Naive thymus-derived CD4-positive, alpha-beta T cell (primary cell): Measurements from ENCODE around the gene SMAD5. TPM values are rescaled to one million over a fixed set of nuclear protein-coding genes. Genes with fewer than 3 reads are reported as not detected.
A peak's percentile ranks its signal among the peaks of the same experiment; 100 is the strongest.

ENCODE experiments used
- ATAC-seq: fragments of 150-1000 bp; cut with Tn5 transposase; 2 replicates; pipeline ENCODE4 v1.10.0; 2021; ENCODE audit warnings: mild to moderate bottlenecking, moderate library complexity
- CTCF ChIA-PET: fragments of 350-600 bp; sonication (Branson Sonifier 250); formaldehyde crosslinking; loops from one replicate; lab custom pipeline; 2021; ENCODE audit warnings: antibody characterized with exemption; lab: Charles Lee
- POLR2A ChIA-PET: fragments of 350-600 bp; sonication (Branson Sonifier 250); formaldehyde crosslinking; loops from one replicate; lab custom pipeline; 2021; ENCODE audit warnings: antibody characterized with exemption, inconsistent platforms; lab: Charles Lee
- DNase-seq, 9 donors: peaks; one replicate each; pipeline versions ENCODE4 v3.0.0 to v3.0.0-alpha.2; 2020 to 2022; ENCODE audit warnings: mixed read lengths in 1 of 9
- H3K27ac ChIP-seq: one replicate; pipeline ENCODE4 v1.7.0; 2013; ENCODE audit warnings: mild to moderate bottlenecking, low read depth, low read length, moderate library complexity
- H3K27me3 ChIP-seq, 2 donors: one replicate each; pipeline ENCODE4 v1.7.0; 2013; ENCODE audit warnings: low read length in 2 of 2, mild to moderate bottlenecking in 2 of 2, moderate library complexity in 2 of 2; ENCODE audit not compliant: control insufficient read depth in 2 of 2, insufficient read depth in 2 of 2
- H3K36me3 ChIP-seq, 3 experiments: 1 replicate in 2 of 3; 2 replicates in 1 of 3; pipeline ENCODE4 v1.7.0; 2013; ENCODE audit warnings: low read length in 3 of 3, mild to moderate bottlenecking in 3 of 3, moderate library complexity in 1 of 3; ENCODE audit not compliant: insufficient read depth in 3 of 3, control insufficient read depth in 2 of 3
- H3K4me1 ChIP-seq, 2 donors: one replicate each; pipeline ENCODE4 v1.7.0; 2013; ENCODE audit warnings: low read length in 2 of 2, mild to moderate bottlenecking in 2 of 2, moderate library complexity in 1 of 2; ENCODE audit not compliant: control insufficient read depth in 2 of 2, insufficient read depth in 2 of 2
- H3K4me3 ChIP-seq: 2 replicates; pipeline ENCODE4 v1.7.0; 2013; ENCODE audit warnings: mild to moderate bottlenecking, low read length
- H3K9me3 ChIP-seq, 3 experiments: 1 replicate in 2 of 3; 2 replicates in 1 of 3; pipeline ENCODE4 v1.7.0; 2013; ENCODE audit warnings: low read length in 3 of 3; ENCODE audit not compliant: control insufficient read depth in 2 of 3
- H3K27ac Mint-ChIP-seq, 9 donors: one replicate each; pipeline ENCODE4 v1.8.0; 2020 to 2022; ENCODE audit warnings: mixed read lengths in 9 of 9, mild to moderate bottlenecking in 8 of 9, moderate library complexity in 5 of 9, inconsistent platforms in 2 of 9
- H3K27me3 Mint-ChIP-seq, 5 donors: one replicate each; pipeline ENCODE4 v1.8.0; 2021 to 2022; ENCODE audit warnings: mixed read lengths in 5 of 5, mild to moderate bottlenecking in 1 of 5
- H3K36me3 Mint-ChIP-seq, 5 donors: one replicate each; pipeline ENCODE4 v1.8.0; 2020 to 2022; ENCODE audit warnings: mixed read lengths in 5 of 5, mild to moderate bottlenecking in 3 of 5, inconsistent platforms in 1 of 5
- H3K4me1 Mint-ChIP-seq, 7 donors: one replicate each; pipeline ENCODE4 v1.8.0; 2020 to 2022; ENCODE audit warnings: mixed read lengths in 7 of 7, mild to moderate bottlenecking in 3 of 7, inconsistent platforms in 1 of 7
- H3K4me3 Mint-ChIP-seq, 10 donors: one replicate each; pipeline ENCODE4 v1.8.0; 2020 to 2022; ENCODE audit warnings: mild to moderate bottlenecking in 10 of 10, mixed read lengths in 10 of 10, moderate library complexity in 6 of 10, inconsistent platforms in 2 of 10
- H3K9me3 Mint-ChIP-seq, 11 donors: one replicate each; pipeline ENCODE4 v1.8.0; 2020 to 2022; ENCODE audit warnings: mixed read lengths in 11 of 11, mild to moderate bottlenecking in 4 of 11, inconsistent platforms in 1 of 11, moderate library complexity in 1 of 11
- intact Hi-C, 2 donors: fragments of 100-400 bp; cut with micrococcal nuclease; formaldehyde crosslinking; loops; one replicate each; pipeline ENCODE4 v1.15.1; 2023
- polyA plus RNA-seq, 2 donors: library from polyadenylated mRNA; unstranded; fragments of 300-500 nt; fragmentation: Illumina TruSeq; gene quantifications; one replicate each; pipeline ENCODE4 v1.2.3, GENCODE V29; 2021
- total RNA-seq, 6 experiments: library from RNA in 5 of 6; stranded (reverse) in 5 of 6; gene quantifications; 1 replicate in 5 of 6; 2 replicates in 1 of 6; pipeline ENCODE4 v1.2.3 and lab custom pipeline; 2021 to 2026

The SMAD5 gene
- total and polyA plus RNA-seq, 7 experiments from 2014 or later, result 1.8 to 17.6 (median 7.2) TPM

DNA sequence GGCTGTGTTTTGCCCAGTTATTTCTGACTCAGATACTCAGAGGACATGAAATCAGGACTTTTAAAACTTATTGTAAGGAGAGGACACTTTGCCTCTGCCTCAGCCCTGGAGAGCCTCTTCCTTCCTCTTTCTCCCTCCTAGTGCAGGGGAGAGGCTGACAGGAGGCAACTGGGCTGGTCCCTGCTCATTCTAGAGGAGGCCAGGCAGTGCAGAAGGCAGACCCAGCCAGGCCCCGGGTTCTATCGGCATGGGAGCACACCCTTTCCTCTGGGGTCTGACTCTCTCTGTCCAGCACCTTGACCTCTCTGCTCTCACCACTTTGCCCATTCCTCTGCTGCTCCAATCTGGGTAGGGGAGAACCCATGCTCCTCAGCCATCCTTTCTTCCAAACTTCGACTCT lies 76.3 kb downstream of the SMAD5 start:
- H3K36me3 Mint-ChIP-seq, result no peaks in the 10 kb centered on the region
- H3K36me3 ChIP-seq, result no peaks in the 10 kb centered on the region
- H3K27ac Mint-ChIP-seq, result no peak overlapping the region
- H3K4me1 ChIP-seq, result no peaks in the 10 kb centered on the region
- peaks cover 0 to 5% (median 0%) of the 10 kb centered on the region in 11 donors for H3K9me3 Mint-ChIP-seq
- H3K27ac ChIP-seq, result no peak overlapping the region
- peaks cover 5 to 32% (median 16%) of the 10 kb centered on the region in 5 donors for H3K27me3 Mint-ChIP-seq
- no peaks in the 10 kb centered on the region for H3K9me3 ChIP-seq
- no peaks in the 10 kb centered on the region for H3K4me1 Mint-ChIP-seq
- H3K4me3 ChIP-seq, result no peak overlapping the region
- ChIA-PET CTCF (no interaction called here), POLR2A (no interaction called here)
- intact Hi-C loops, result no loop called here
- no peaks in the 10 kb centered on the region for H3K27me3 ChIP-seq
- H3K4me3 Mint-ChIP-seq, result no peak overlapping the region
- ATAC-seq, result no peak
- no peak for DNase-seq

DNA sequence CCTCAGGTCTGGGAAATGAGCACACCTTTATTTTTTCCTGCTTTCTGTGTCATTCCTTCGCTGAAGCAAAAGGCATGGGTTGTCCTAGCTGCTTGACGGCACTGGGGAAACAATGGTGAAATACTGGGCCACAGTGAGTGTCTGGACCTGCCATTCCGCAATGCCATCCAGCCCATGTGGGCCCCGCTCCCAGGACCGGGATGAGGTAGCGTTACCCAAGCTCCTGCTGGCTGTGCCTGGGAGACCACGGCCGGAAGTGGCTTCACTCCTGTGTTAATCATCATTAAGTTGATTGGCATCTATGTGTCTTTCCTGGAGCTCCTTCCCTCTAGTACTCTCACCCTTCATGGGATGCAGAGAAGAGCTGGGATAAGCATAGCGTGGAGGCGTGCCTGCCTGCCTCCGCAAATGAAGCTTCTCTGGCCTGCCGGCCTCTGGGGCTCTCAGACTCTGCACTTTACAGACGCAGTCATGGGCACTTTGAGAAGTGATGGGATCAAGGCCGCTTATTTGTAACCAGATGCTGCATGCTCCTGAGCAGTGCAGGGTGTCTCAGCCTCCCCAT lies 76.8 kb downstream of the SMAD5 start:
- no peaks in the 10 kb centered on the region for H3K36me3 ChIP-seq
- ChIA-PET CTCF (no interaction called here), POLR2A (no interaction called here)
- no peak overlapping the region for H3K4me3 ChIP-seq
- peaks cover 0 to 3% (median 0%) of the 10 kb centered on the region in 11 donors for H3K9me3 Mint-ChIP-seq
- H3K27ac Mint-ChIP-seq, result no peak overlapping the region
- no peaks in the 10 kb centered on the region for H3K4me1 ChIP-seq
- no peaks in the 10 kb centered on the region for H3K27me3 ChIP-seq
- no peak overlapping the region for H3K27ac ChIP-seq
- no peaks in the 10 kb centered on the region for H3K36me3 Mint-ChIP-seq
- H3K4me3 Mint-ChIP-seq, result no peak overlapping the region
- H3K27me3 Mint-ChIP-seq, result peaks cover 2 to 32% (median 17%) of the 10 kb centered on the region in 5 donors
- no peaks in the 10 kb centered on the region for H3K4me1 Mint-ChIP-seq
- DNase-seq (no peak), ATAC-seq (no peak)
- intact Hi-C loops, result no loop called here
- H3K9me3 ChIP-seq, result no peaks in the 10 kb centered on the region

DNA sequence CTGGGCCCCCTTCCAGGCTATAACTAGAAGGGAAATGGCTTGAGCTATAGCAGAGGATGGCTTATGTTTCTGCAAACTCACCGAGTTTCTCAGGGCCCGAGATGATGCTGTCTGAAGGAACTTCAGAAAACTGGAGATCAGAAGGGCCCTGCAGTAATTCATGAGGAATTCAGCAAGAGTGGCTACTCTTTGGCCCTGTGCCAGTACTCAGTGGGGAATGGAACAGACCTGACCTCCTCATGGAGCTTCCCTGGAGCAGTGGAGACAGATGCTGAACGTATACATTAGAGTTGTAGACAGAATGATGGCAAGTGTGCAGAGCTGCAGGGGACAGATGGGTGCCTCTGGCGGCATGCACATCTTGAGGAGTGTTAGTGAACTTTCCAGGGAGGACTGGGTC lies 77.6 kb downstream of the SMAD5 start:
- Histone ChIP-seq H3K4me1 (no peaks in the 10 kb centered on the region), H3K27ac (no peak overlapping the region), H3K9me3 (no peaks in the 10 kb centered on the region), H3K4me3 (no peak overlapping the region), H3K27me3 (no peaks in the 10 kb centered on the region), H3K36me3 (no peaks in the 10 kb centered on the region)
- ChIA-PET CTCF (no interaction called here), POLR2A (no interaction called here)
- no peak for ATAC-seq
- Mint-ChIP-seq H3K4me1 (no peaks in the 10 kb centered on the region), H3K36me3 (no peaks in the 10 kb centered on the region), H3K27me3 (peaks cover 2 to 35% (median 17%) of the 10 kb centered on the region in 5 donors), H3K9me3 (no peaks in the 10 kb centered on the region), H3K27ac (no peak overlapping the region), H3K4me3 (no peak overlapping the region)
- intact Hi-C loops, result no loop called here
- no peak for DNase-seq

DNA sequence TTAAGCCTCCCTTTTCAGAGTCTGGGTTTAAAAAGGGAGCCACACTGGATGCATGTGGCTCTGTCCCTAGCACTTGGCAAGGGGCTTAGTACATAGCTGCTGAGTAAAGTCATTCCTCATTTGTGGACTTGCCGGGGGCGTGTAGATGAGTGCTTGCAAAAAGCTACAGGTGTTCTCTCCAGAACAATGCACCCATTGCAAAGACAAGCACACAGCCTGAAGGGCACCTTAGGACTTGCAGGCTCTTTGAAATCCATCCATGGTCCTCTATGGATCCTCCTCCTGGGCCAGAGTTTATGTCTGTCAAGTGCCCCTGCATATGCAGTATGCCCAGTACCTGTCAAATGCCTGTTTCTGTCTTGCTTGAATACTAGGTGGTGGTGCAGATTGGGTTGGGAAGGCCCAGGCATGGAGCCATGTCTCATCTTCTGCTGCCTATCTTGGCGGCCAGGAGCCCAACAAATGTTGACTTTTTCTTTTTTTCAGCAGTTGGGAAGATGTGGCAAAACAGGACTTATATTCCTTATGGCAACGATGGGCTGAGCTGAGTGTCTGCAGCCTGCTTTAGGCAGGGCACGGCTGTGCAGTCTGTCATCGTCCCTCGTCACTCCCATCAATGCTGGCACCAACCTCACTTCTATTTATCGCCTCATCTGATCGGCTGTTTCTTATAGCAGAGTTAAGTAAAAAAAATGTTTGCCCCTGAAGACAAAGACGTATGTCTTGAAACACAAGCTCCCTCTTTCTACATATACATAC lies 78.8 kb downstream of the SMAD5 start:
- Histone ChIP-seq H3K36me3 (no peaks in the 10 kb centered on the region), H3K27me3 (no peaks in the 10 kb centered on the region), H3K4me3 (no peak overlapping the region), H3K4me1 (no peaks in the 10 kb centered on the region), H3K9me3 (no peaks in the 10 kb centered on the region), H3K27ac (no peak overlapping the region)
- Mint-ChIP-seq H3K27me3 (peaks cover 2 to 35% (median 18%) of the 10 kb centered on the region in 5 donors), H3K4me1 (no peaks in the 10 kb centered on the region), H3K27ac (no peak overlapping the region), H3K9me3 (no peaks in the 10 kb centered on the region), H3K36me3 (no peaks in the 10 kb centered on the region), H3K4me3 (no peak overlapping the region)
- ATAC-seq (no peak), DNase-seq (no peak)
- intact Hi-C loops, result loop anchor here in 1 of 2 donors (1.0 kb wide), 2 partner anchors 266 to 324 kb away; no protein-coding TSS in a partner anchor
- CTCF ChIA-PET, result no interaction called here
- POLR2A ChIA-PET, result no interaction called here

DNA sequence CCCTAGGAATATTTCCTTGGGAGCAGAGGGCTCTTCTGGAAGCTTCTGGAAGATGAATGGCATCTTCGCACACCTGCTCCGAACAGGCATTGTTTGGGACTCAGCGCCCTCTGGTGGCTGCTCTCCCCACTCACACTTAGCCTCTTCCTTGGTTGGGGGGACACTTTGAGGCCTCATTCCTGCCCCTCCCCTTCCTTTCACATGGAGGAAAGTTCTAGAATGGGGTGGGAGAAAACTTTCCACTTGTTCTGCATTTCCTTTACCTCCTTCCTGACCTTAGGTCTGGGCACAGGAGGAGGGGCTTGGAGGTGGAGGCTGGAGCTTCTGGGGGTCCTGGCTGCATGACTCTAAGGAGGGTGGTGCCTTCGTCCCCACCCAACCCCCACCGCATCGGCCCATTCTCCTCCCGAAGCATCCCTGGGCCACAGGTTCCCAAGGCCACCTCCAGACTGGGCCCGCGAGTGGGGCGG lies 79.6 kb downstream of the SMAD5 start:
- Mint-ChIP-seq H3K36me3 (no peaks in the 10 kb centered on the region), H3K4me3 (no peak overlapping the region), H3K4me1 (no peaks in the 10 kb centered on the region), H3K9me3 (no peaks in the 10 kb centered on the region), H3K27me3 (peaks cover 2 to 35% (median 18%) of the 10 kb centered on the region in 5 donors), H3K27ac (no peak overlapping the region)
- ATAC-seq (no peak), DNase-seq (peak in 5 of 9 donors; percentile 5 to 47 (median 17))
- Histone ChIP-seq H3K4me3 (no peak overlapping the region), H3K4me1 (no peaks in the 10 kb centered on the region), H3K27ac (no peak overlapping the region), H3K36me3 (no peaks in the 10 kb centered on the region), H3K27me3 (no peaks in the 10 kb centered on the region), H3K9me3 (no peaks in the 10 kb centered on the region)
- CTCF ChIA-PET, result no interaction called here
- POLR2A ChIA-PET, result no interaction called here
- intact Hi-C loops, result loop anchor here in 1 of 2 donors (1.0 kb wide), 2 partner anchors 267 to 325 kb away; no protein-coding TSS in a partner anchor

DNA sequence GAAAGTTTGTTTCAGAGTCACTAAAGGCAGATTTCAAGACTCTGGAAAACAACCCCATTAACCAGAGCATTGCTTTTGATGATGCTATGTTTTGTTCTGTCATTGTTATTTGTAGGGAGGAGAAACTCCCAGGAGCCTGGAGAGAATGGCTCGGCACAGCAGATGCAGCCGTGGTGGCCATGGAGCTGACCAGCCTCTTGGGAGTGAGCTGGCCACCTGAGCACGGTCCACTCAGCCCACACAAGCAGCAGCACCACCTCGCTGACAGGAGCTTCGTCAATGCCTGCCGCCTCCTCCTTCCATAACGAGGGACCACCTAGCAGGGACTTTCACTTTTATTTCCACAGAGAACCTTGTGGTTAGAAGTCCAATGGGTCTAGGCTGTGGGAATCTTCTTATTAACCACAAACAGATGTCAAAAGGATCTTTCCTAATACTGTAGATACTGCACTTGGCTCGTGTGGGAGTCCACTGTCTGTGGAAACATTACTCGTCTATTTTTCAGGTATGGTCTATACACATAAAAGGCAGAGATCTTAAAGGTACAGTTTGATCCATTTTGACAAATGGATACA lies 81.4 kb downstream of the SMAD5 start:
- Mint-ChIP-seq H3K27me3 (peaks cover 2 to 24% (median 17%) of the 10 kb centered on the region in 5 donors), H3K4me3 (no peak overlapping the region), H3K27ac (no peak overlapping the region), H3K36me3 (no peaks in the 10 kb centered on the region), H3K9me3 (peaks cover 0 to 7% (median 0%) of the 10 kb centered on the region in 11 donors), H3K4me1 (no peaks in the 10 kb centered on the region)
- ChIA-PET CTCF (no interaction called here), POLR2A (no interaction called here)
- Histone ChIP-seq H3K9me3 (no peaks in the 10 kb centered on the region), H3K27me3 (no peaks in the 10 kb centered on the region), H3K4me3 (no peak overlapping the region), H3K27ac (no peak overlapping the region), H3K36me3 (no peaks in the 10 kb centered on the region), H3K4me1 (no peaks in the 10 kb centered on the region)
- intact Hi-C loops, result no loop called here
- DNase-seq (no peak), ATAC-seq (no peak)
